Measurements from ENCODE around the gene TAGLN. TPM values are rescaled to one million over a fixed set of nuclear protein-coding genes. Genes with fewer than 3 reads are reported as not detected.
A peak's percentile ranks its signal among the peaks of the same experiment; 100 is the strongest.

TAGLN gene
- total and polyA plus RNA-seq, 9 of the 15 experiments (the other 6 are each of a cell fraction or from before 2014, with no cell fraction given), result 0.21 to 4.9 (median 1.1) TPM

GRCh38 chr11:117214404-117215110 is 15.4 kb downstream of the TAGLN start (continued):
- TF ChIP-seq PBX2 (CRISPR knock-in tag; IDR thresholded peaks at IDR 0.05; ENCODE audit: low read depth), result no peak
- TF ChIP-seq PBX2 (tag; conservative IDR thresholded peaks at IDR 0.05; ENCODE audit: low read depth), result no peak
- no peak for TF ChIP-seq ZBTB8A (IDR thresholded peaks at IDR 0.05; ENCODE audit: partially characterized antibody)
- TF ChIP-seq POLR2A (conservative IDR thresholded peaks at IDR 0.05), result no peak
- TF ChIP-seq ZC3H8 (IDR thresholded peaks at IDR 0.05), result no peak

- TF ChIP-seq ZNF263 (CRISPR knock-in tag; IDR thresholded peaks at IDR 0.05; ENCODE audit: borderline replicate concordance), result no peak
These were observed 18.2 kb downstream of the TAGLN start for GRCh38 chr11:117217141-117218084.

More at GRCh38 chr11:117217141-117218084, 18.2 kb downstream of the TAGLN start:
- Histone ChIP-seq H3K9me1 (ENCODE audit: control insufficient read depth, insufficient read depth, low read length) (peaks cover 4% of the 10 kb centered on the region), H3K27ac (ENCODE audit: extremely low read depth, low read depth, low read length) (no peak overlapping the region), H3K9ac (ENCODE audit: insufficient read depth in 1 of 2, low read depth in 2 of 2, low read length in 2 of 2) (peak overlapping the region in 1 of 2 experiments; percentile 22; a peak in 2 of 4 replicates), H3K4me3 (no peak overlapping the region), H2AFZ (ENCODE audit: low read depth, low read length) (no peak overlapping the region), H3K27me3 (ENCODE audit: control insufficient read depth in 2 of 2, insufficient read depth in 2 of 2, low read length in 2 of 2) (no peaks in the 10 kb centered on the region), H3K4me1 (replicated peaks in 1 of 2; ENCODE audit: control insufficient read depth in 2 of 2, insufficient read depth in 2 of 2, low read length in 2 of 2) (peaks cover 29 to 34% of the 10 kb centered on the region in 2 experiments; a peak in 4 of 5 replicates), H3K9me3 (replicated peaks; ENCODE audit: control insufficient read depth, insufficient read depth, low read depth, low read length) (no peaks in the 10 kb centered on the region), H3K4me2 (ENCODE audit: insufficient read depth, low read length) (peak overlapping the region; percentile 11; the same call in 1 of the 2 replicates), H4K20me1 (replicated peaks; ENCODE audit: control insufficient read depth, insufficient read depth, low read length) (no peaks in the 10 kb centered on the region), H3K36me3 (ENCODE audit: control insufficient read depth, insufficient read depth, low read length) (peaks cover 68% of the 10 kb centered on the region), H3K79me2 (ENCODE audit: control insufficient read depth, insufficient read depth, low read length) (no peaks in the 10 kb centered on the region)
- POLR2A ChIA-PET, result interaction anchor here (0.6 to 1.1 kb wide), 2 partner anchors 13 to 15 kb away, joined by 3 read pairs; no protein-coding TSS in a partner anchor
- ATAC-seq (no peak), FAIRE-seq (no peak), DNase-seq (ENCODE audit: extremely low read depth in 1 of 4, low spot score in 3 of 4) (no peak)
- intact Hi-C loops (cut with micrococcal nuclease) (no loop called here), in situ Hi-C loops (cut with MboI) (no loop called here)
- CTCF ChIA-PET (ENCODE audit: low intra/inter-chr PET ratio), result no interaction called here
- 76% methylated on average over 10 of the region's 11 CpGs for WGBS (ENCODE audit: insufficient coverage, low coverage, missing lambda C conversion rate)
- BruUV-seq (replicated peaks), result no TSS peak

All from K562 (cell line).